B cell (primary cell): ENCODE data around the gene ADAMTS17.

ENCODE experiments used
- CTCF ChIP-seq: fragments of 200-600 bp; IDR thresholded peaks from one replicate; pipeline ENCODE4 v1.8.0; 2022; ENCODE audit warnings: antibody characterized with exemption, mild to moderate bottlenecking
- EZH2 ChIP-seq: IDR thresholded peaks from 2 replicates; pipeline ENCODE4 v1.6.1; 2012; ENCODE audit warnings: borderline replicate concordance, low read depth, mild to moderate bottlenecking, moderate library complexity, low read length; ENCODE audit not compliant: insufficient read depth, poor library complexity, severe bottlenecking

GRCh38 chr15:100259266-100259665 is 82.5 kb downstream of the ADAMTS17 start:
- TF ChIP-seq CTCF (no peak), EZH2 (no peak)
